Activated effector memory CD4-positive, alpha-beta T cell treated with Interleukin-2 at 50 U/mL for 16 hours (primary cell): ENCODE measurements around the gene WNT9B.

ENCODE experiments used
- DNase-seq: peaks from one replicate; pipeline ENCODE4 v3.0.0-alpha.2; 2020

WNT9B gene

GRCh38 chr17:46857600-46857999, 6.2 kb downstream of the WNT9B start:
- DNase-seq: no peak

GRCh38 chr17:46859996-46860395, 8.6 kb downstream of the WNT9B start:
- no peak for DNase-seq

GRCh38 chr17:46862949-46863348, 11.6 kb downstream of the WNT9B start:
- DNase-seq: no peak

GRCh38 chr17:46863383-46864121, 12.2 kb downstream of the WNT9B start:
- DNase-seq: no peak

- DNase-seq: no peak
Measured at GRCh38 chr17:46865100-46865499, 13.7 kb downstream of the WNT9B start.

- no peak for DNase-seq
Measured at GRCh38 chr17:46866325-46866724, 14.9 kb downstream of the WNT9B start.

- no peak for DNase-seq
Measured at GRCh38 chr17:46866747-46867146, 15.4 kb downstream of the WNT9B start.

- no peak for DNase-seq
Measured at GRCh38 chr17:46868689-46869187, 17.4 kb downstream of the WNT9B start.

GRCh38 chr17:46869296-46869695, 17.9 kb downstream of the WNT9B start:
- DNase-seq: no peak

- DNase-seq: no peak
Measured at GRCh38 chr17:46869975-46870803, 18.8 kb downstream of the WNT9B start.

GRCh38 chr17:46872421-46872820, 21.0 kb downstream of the WNT9B start:
- DNase-seq: no peak

- DNase-seq: no peak
Measured at GRCh38 chr17:46873941-46874645, 22.7 kb downstream of the WNT9B start.

GRCh38 chr17:46874906-46875305, 23.5 kb downstream of the WNT9B start:
- no peak for DNase-seq

- DNase-seq: no peak
Measured at GRCh38 chr17:46875849-46876352, 24.5 kb downstream of the WNT9B start.

- DNase-seq: no peak
Measured at GRCh38 chr17:46876353-46876887, 25.0 kb downstream of the WNT9B start.

- no peak for DNase-seq
Measured at GRCh38 chr17:46876926-46877325, 25.5 kb downstream of the WNT9B start.

- no peak for DNase-seq
Measured at GRCh38 chr17:46877466-46877865, 26.1 kb downstream of the WNT9B start.

GRCh38 chr17:46878055-46878454, 26.7 kb downstream of the WNT9B start:
- DNase-seq: no peak

GRCh38 chr17:46879101-46879500, 27.7 kb downstream of the WNT9B start:
- no peak for DNase-seq

GRCh38 chr17:46881015-46881414, 29.6 kb downstream of the WNT9B start:
- DNase-seq: no peak

GRCh38 chr17:46882666-46883065, 31.3 kb downstream of the WNT9B start:
- no peak for DNase-seq

GRCh38 chr17:46883871-46884520, 32.6 kb downstream of the WNT9B start:
- no peak for DNase-seq
